Astrocyte (in vitro differentiated cells and primary cell): ENCODE results near the gene IPO11. TPM values are rescaled to one million over a fixed set of nuclear protein-coding genes. Genes with fewer than 3 reads are reported as not detected.

Experiments used
- DNase-seq: peaks from one replicate; pipeline ENCODE4 v3.0.0-alpha.2; 2010; ENCODE audit warnings: low read depth
- FAIRE-seq: peaks from 2 replicates; lab custom pipeline; 2011; peaks lifted over from hg19 to GRCh38; lab: Jason Lieb, UNC
- H2AFZ ChIP-seq: 2 replicates; pipeline ENCODE4 v1.6.0; 2012; ENCODE audit warnings: low read depth, low read length, inconsistent platforms
- H3K27ac ChIP-seq: 2 replicates; pipeline ENCODE4 v1.5.1; 2011; ENCODE audit warnings: low read depth, low read length, inconsistent platforms
- H3K27me3 ChIP-seq: 2 replicates; pipeline ENCODE4 v1.6.0; 2011; ENCODE audit warnings: low read length, inconsistent platforms; ENCODE audit not compliant: insufficient read depth
- H3K36me3 ChIP-seq: 2 replicates; pipeline ENCODE4 v1.5.1; 2011; ENCODE audit warnings: low read length, inconsistent platforms; ENCODE audit not compliant: insufficient read depth
- H3K4me1 ChIP-seq: 2 replicates; pipeline ENCODE4 v1.5.1; 2011; ENCODE audit warnings: low read length, inconsistent platforms; ENCODE audit not compliant: insufficient read depth
- H3K4me2 ChIP-seq: 2 replicates; pipeline ENCODE4 v1.6.0; 2012; ENCODE audit warnings: low read length, inconsistent platforms
- H3K4me3 ChIP-seq: 2 replicates; pipeline ENCODE4 v1.5.1; 2011; ENCODE audit warnings: low read depth, mild to moderate bottlenecking, low read length, inconsistent platforms; ENCODE audit not compliant: insufficient read depth
- H3K79me2 ChIP-seq: 2 replicates; pipeline ENCODE4 v1.6.0; 2012; ENCODE audit warnings: mild to moderate bottlenecking, low read length, inconsistent platforms; ENCODE audit not compliant: insufficient read depth
- H3K9ac ChIP-seq: 2 replicates; pipeline ENCODE4 v1.6.0; 2012; ENCODE audit warnings: mild to moderate bottlenecking, low read length, inconsistent platforms
- H3K9me3 ChIP-seq: 2 replicates; pipeline ENCODE4 v1.5.1; 2012; ENCODE audit warnings: low read depth, mild to moderate bottlenecking, low read length, inconsistent platforms; ENCODE audit not compliant: insufficient read depth
- H4K20me1 ChIP-seq: 2 replicates; pipeline ENCODE4 v1.6.0; 2012; ENCODE audit warnings: low read length, inconsistent platforms; ENCODE audit not compliant: insufficient read depth
- H3K27ac Mint-ChIP-seq: one replicate; pipeline ENCODE4 v1.8.0; 2021; ENCODE audit warnings: mild to moderate bottlenecking, mixed read lengths; ENCODE audit not compliant: unreplicated experiment
- H3K27me3 Mint-ChIP-seq: one replicate; pipeline ENCODE4 v1.8.0; 2021; ENCODE audit warnings: low read depth, mixed read lengths; ENCODE audit not compliant: unreplicated experiment
- H3K36me3 Mint-ChIP-seq: one replicate; pipeline ENCODE4 v1.8.0; 2021; ENCODE audit warnings: low read depth, mixed read lengths; ENCODE audit not compliant: unreplicated experiment
- H3K4me1 Mint-ChIP-seq: one replicate; pipeline ENCODE4 v1.8.0; 2021; ENCODE audit warnings: low read depth, mixed read lengths; ENCODE audit not compliant: unreplicated experiment
- H3K4me3 Mint-ChIP-seq: one replicate; pipeline ENCODE4 v1.8.0; 2021; ENCODE audit warnings: mild to moderate bottlenecking, moderate library complexity, mixed read lengths; ENCODE audit not compliant: unreplicated experiment
- H3K9me3 Mint-ChIP-seq: one replicate; pipeline ENCODE4 v1.8.0; 2021; ENCODE audit warnings: mild to moderate bottlenecking, mixed read lengths; ENCODE audit not compliant: unreplicated experiment
- CTCF ChIP-seq: IDR thresholded peaks from 2 replicates; pipeline ENCODE4 v1.5.1; 2011; ENCODE audit warnings: low read depth, mild to moderate bottlenecking, inconsistent platforms, low read length, moderate library complexity; ENCODE audit not compliant: insufficient read depth
- EZH2 ChIP-seq: IDR thresholded peaks from 2 replicates; pipeline ENCODE4 v1.6.1; 2012; ENCODE audit warnings: mild to moderate bottlenecking, low read length, inconsistent platforms; ENCODE audit not compliant: insufficient read depth
- total RNA-seq: library from RNA; stranded (reverse); gene quantifications from 2 replicates; pipeline ENCODE4 v1.2.1, GENCODE V29; 2021

IPO11 gene
- total RNA-seq, 1 donor from 2014 or later = 31.7 TPM

- Histone ChIP-seq H3K27ac (no peak overlapping the region), H2AFZ (no peak overlapping the region), H3K79me2 (no peaks in the 10 kb centered on the region), H4K20me1 (no peaks in the 10 kb centered on the region), H3K27me3 (no peaks in the 10 kb centered on the region), H3K4me2 (no peak overlapping the region), H3K9me3 (no peaks in the 10 kb centered on the region), H3K4me3 (no peak overlapping the region), H3K9ac (no peak overlapping the region), H3K4me1 (no peaks in the 10 kb centered on the region), H3K36me3 (peaks cover 3% of the 10 kb centered on the region)
- TF ChIP-seq EZH2 (no peak), CTCF (no peak)
- H3K27ac Mint-ChIP-seq = no peak overlapping the region
- no peak for DNase-seq
- H3K27me3 Mint-ChIP-seq = no peaks in the 10 kb centered on the region
- H3K36me3 Mint-ChIP-seq = peaks cover 21% of the 10 kb centered on the region
- H3K4me3 Mint-ChIP-seq = no peak overlapping the region
- peaks cover 7% of the 10 kb centered on the region for H3K4me1 Mint-ChIP-seq
- H3K9me3 Mint-ChIP-seq = peaks cover 8% of the 10 kb centered on the region
- FAIRE-seq = no peak
Measured at GRCh38 chr5:62568143-62568542, 155.6 kb downstream of the IPO11 start.

GRCh38 chr5:62568800-62569432 lies 156.4 kb downstream of the IPO11 start:
- Mint-ChIP-seq H3K27ac (peak overlapping the region; percentile 13), H3K4me3 (no peak overlapping the region), H3K4me1 (peaks cover 7% of the 10 kb centered on the region), H3K27me3 (no peaks in the 10 kb centered on the region), H3K36me3 (peaks cover 21% of the 10 kb centered on the region), H3K9me3 (peaks cover 8% of the 10 kb centered on the region)
- TF ChIP-seq EZH2 = no peak
- no peak for TF ChIP-seq CTCF
- DNase-seq (no peak), FAIRE-seq (no peak)
- Histone ChIP-seq H3K9me3 (no peaks in the 10 kb centered on the region), H3K4me1 (no peaks in the 10 kb centered on the region), H3K4me3 (no peak overlapping the region), H3K9ac (no peak overlapping the region), H3K27ac (no peak overlapping the region), H4K20me1 (no peaks in the 10 kb centered on the region), H3K79me2 (no peaks in the 10 kb centered on the region), H3K4me2 (no peak overlapping the region), H3K36me3 (peaks cover 3% of the 10 kb centered on the region), H3K27me3 (no peaks in the 10 kb centered on the region), H2AFZ (no peak overlapping the region)

- H3K4me1 Mint-ChIP-seq = peaks cover 7% of the 10 kb centered on the region
- H3K79me2 ChIP-seq = no peaks in the 10 kb centered on the region
- no peak overlapping the region for H3K4me3 Mint-ChIP-seq
- no peaks in the 10 kb centered on the region for H3K9me3 ChIP-seq
- H3K27me3 ChIP-seq = no peaks in the 10 kb centered on the region
- no peak overlapping the region for H2AFZ ChIP-seq
- H3K9ac ChIP-seq = no peak overlapping the region
- H3K9me3 Mint-ChIP-seq = peaks cover 8% of the 10 kb centered on the region
- H3K4me3 ChIP-seq = no peak overlapping the region
- DNase-seq = peak; percentile 18
- peak overlapping the region; percentile 13 for H3K27ac Mint-ChIP-seq
- peaks cover 3% of the 10 kb centered on the region for H3K36me3 ChIP-seq
- FAIRE-seq = no peak
- no peak for TF ChIP-seq CTCF
- TF ChIP-seq EZH2 = no peak
- peaks cover 21% of the 10 kb centered on the region for H3K36me3 Mint-ChIP-seq
- H3K27ac ChIP-seq = no peak overlapping the region
- H4K20me1 ChIP-seq = no peaks in the 10 kb centered on the region
- no peak overlapping the region for H3K4me2 ChIP-seq
- H3K4me1 ChIP-seq = no peaks in the 10 kb centered on the region
- H3K27me3 Mint-ChIP-seq = no peaks in the 10 kb centered on the region
Measured at GRCh38 chr5:62569470-62569869, 156.9 kb downstream of the IPO11 start.
